Mammary epithelial cell (primary cell): Measurements from ENCODE around the gene LCK.
"Not testable (repeated sequence)": the region's sequence is repeated elsewhere in the genome, so short reads cannot be mapped to it uniquely, and the experiment has no call there.

Source experiments
- CTCF ChIP-seq, 2 donors: IDR thresholded peaks in 1 of 2; conservative IDR thresholded peaks in 1 of 2; 2 replicates each; pipeline ENCODE4 v1.5.1; 2011 to 2012; ENCODE audit warnings: inconsistent platforms in 2 of 2, low read length in 2 of 2, mild to moderate bottlenecking in 2 of 2, control low read depth in 1 of 2, low read depth in 1 of 2; ENCODE audit not compliant: insufficient read depth in 1 of 2; ENCODE audit errors: extremely low read depth in 1 of 2
- EZH2 ChIP-seq: IDR thresholded peaks from 2 replicates; pipeline ENCODE4 v1.6.1; 2012; ENCODE audit warnings: low read length, inconsistent platforms, borderline replicate concordance

GRCh38 chr1:32263236-32263593 is 12.2 kb downstream of the LCK start:
- not testable (repeated sequence) for TF ChIP-seq CTCF (conservative IDR thresholded peaks at IDR 0.05 in 1 of 2, IDR thresholded peaks at IDR 0.05 in 1 of 2; ENCODE audit: extremely low read depth in 1 of 2, insufficient read depth in 1 of 2, low read depth in 1 of 2, low read length in 2 of 2); EZH2
